HepG2 (cell line): ENCODE data around the gene F2RL3. TPM values are rescaled to one million over a fixed set of nuclear protein-coding genes. Genes with fewer than 3 reads are reported as not detected.

ENCODE experiments used
- ATAC-seq: fragments of 200-7000 bp; cut with Tn5 transposase; 3 replicates; pipeline ENCODE4 v1.9.1; 2020; ENCODE audit warnings: mild to moderate bottlenecking, moderate library complexity
- BruUV-seq: library from RNA; stranded (reverse); fragments of 400-500 nt; replicated peaks from 2 replicates; lab custom pipeline; 2021; lab: Mats Ljungman, UMichigan
- CTCF ChIA-PET: fragments of 300-600 bp; formaldehyde crosslinking; extraction: SDS; loops from one replicate; lab custom pipeline; 2021; ENCODE audit warnings: low total read pairs, inconsistent platforms, low intra/inter-chr PET ratio; lab: Yijun Ruan, JAX
- POLR2A ChIA-PET: fragments of 350-600 bp; sonication (Branson Sonifier 250); formaldehyde crosslinking; loops from one replicate; lab custom pipeline; 2020; ENCODE audit warnings: antibody characterized with exemption, inconsistent platforms; lab: Yijun Ruan, JAX
- DNase-seq: peaks from one replicate; pipeline ENCODE4 v3.0.0-alpha.2; 2015; ENCODE audit warnings: low spot score
- FAIRE-seq: peaks from 3 replicates; lab custom pipeline; 2011; peaks lifted over from hg19 to GRCh38; lab: Jason Lieb, UNC
- H2AFZ ChIP-seq: one replicate; pipeline ENCODE4 v1.6.1; 2011; ENCODE audit warnings: low read length, inconsistent platforms
- H3K27ac ChIP-seq: fragments of 300-600 bp; 3 replicates; pipeline ENCODE4 v1.8.0; 2011; ENCODE audit warnings: mixed run types, mild to moderate bottlenecking, mixed read lengths, low read length, inconsistent platforms; ENCODE audit not compliant: insufficient read depth; ENCODE audit errors: extremely low read length
- H3K27me3 ChIP-seq, 2 experiments: fragments of 200-600 bp in 1 of 2; 2 replicates in 1 of 2; 3 replicates in 1 of 2; pipeline versions ENCODE4 v1.6.0 to v1.8.0; 2011; ENCODE audit warnings: low read length in 2 of 2, mild to moderate bottlenecking in 2 of 2, moderate library complexity in 2 of 2, inconsistent platforms in 1 of 2; ENCODE audit not compliant: insufficient read depth in 2 of 2, control insufficient read depth in 1 of 2
- H3K36me3 ChIP-seq, 2 experiments: fragments of 200-600 bp in 1 of 2; replicated peaks in 1 of 2; 2 replicates in 1 of 2; 3 replicates in 1 of 2; pipeline versions ENCODE4 v1.5.1 to v1.8.0; 2011; ENCODE audit warnings: low read length in 2 of 2, inconsistent platforms in 1 of 2; ENCODE audit not compliant: insufficient read depth in 2 of 2, control insufficient read depth in 1 of 2
- H3K4me1 ChIP-seq: 2 replicates; pipeline ENCODE4 v1.5.1; 2012; ENCODE audit warnings: low read length, inconsistent platforms; ENCODE audit not compliant: insufficient read depth
- H3K4me2 ChIP-seq: 2 replicates; pipeline ENCODE4 v1.6.0; 2011; ENCODE audit warnings: low read depth, low read length, inconsistent platforms
- H3K4me3 ChIP-seq, 3 experiments: fragments of 200-600 bp in 1 of 3; sonication (generic), shearing (Covaris generic) in 1 of 3; replicated peaks in 1 of 3; 2 replicates each; pipeline ENCODE4 v1.5.1; 2011 to 2016; ENCODE audit warnings: low read length in 3 of 3, inconsistent platforms in 2 of 3, low read depth in 2 of 3, mild to moderate bottlenecking in 2 of 3, control low read depth in 1 of 3, mixed read lengths in 1 of 3; ENCODE audit not compliant: insufficient read depth in 1 of 3
- H3K79me2 ChIP-seq: one replicate; pipeline ENCODE4 v1.6.1; 2011; ENCODE audit warnings: low read length, inconsistent platforms; ENCODE audit not compliant: insufficient read depth
- H3K9ac ChIP-seq: 2 replicates; pipeline ENCODE4 v1.6.0; 2011; ENCODE audit warnings: mild to moderate bottlenecking, low read depth, low read length, inconsistent platforms; ENCODE audit not compliant: insufficient read depth
- H3K9me3 ChIP-seq: 2 replicates; pipeline ENCODE4 v1.5.1; 2012; ENCODE audit warnings: mild to moderate bottlenecking, low read length
- H4K20me1 ChIP-seq: 2 replicates; pipeline ENCODE4 v1.6.0; 2011; ENCODE audit warnings: inconsistent platforms, mild to moderate bottlenecking, low read length, moderate library complexity; ENCODE audit not compliant: insufficient read depth
- AHR ChIP-seq: IDR thresholded peaks from 2 replicates; pipeline ENCODE4 v1.6.1; 2018; ENCODE audit warnings: missing genetic modification reagents, missing compliant biosample characterization
- ATF6 ChIP-seq: sonication (generic); formaldehyde crosslinking; conservative IDR thresholded peaks from 2 replicates; pipeline ENCODE4 v1.4.0; 2020; ENCODE audit warnings: missing genetic modification reagents
- CENPX ChIP-seq: sonication (generic); formaldehyde crosslinking; IDR thresholded peaks from 2 replicates; pipeline ENCODE4 v1.9.0; 2021; ENCODE audit warnings: mild to moderate bottlenecking, missing genetic modification reagents, moderate library complexity
- DMAP1 ChIP-seq: IDR thresholded peaks from 2 replicates; pipeline ENCODE4 v1.6.1; 2016
- ESRRA ChIP-seq: sonication (generic); formaldehyde crosslinking; IDR thresholded peaks from 2 replicates; pipeline ENCODE4 v1.5.1; 2020; ENCODE audit warnings: mild to moderate bottlenecking, low read depth, missing genetic modification reagents
- HIVEP1 ChIP-seq: sonication (generic); formaldehyde crosslinking; IDR thresholded peaks from 2 replicates; pipeline ENCODE4 v1.4.0; 2020; ENCODE audit warnings: mild to moderate bottlenecking, missing genetic modification reagents
- JUNB ChIP-seq: sonication (generic); formaldehyde crosslinking; IDR thresholded peaks from 2 replicates; pipeline ENCODE4 v1.8.0; 2022; ENCODE audit warnings: missing genetic modification reagents, mild to moderate bottlenecking, borderline replicate concordance
- NAIF1 ChIP-seq: sonication (generic); formaldehyde crosslinking; IDR thresholded peaks from 2 replicates; pipeline ENCODE4 v1.5.0; 2020; ENCODE audit warnings: mild to moderate bottlenecking, missing genetic modification reagents, borderline replicate concordance
- SATB2 ChIP-seq: sonication (generic); formaldehyde crosslinking; IDR thresholded peaks from 2 replicates; pipeline ENCODE4 v1.5.0; 2020; ENCODE audit warnings: missing genetic modification reagents
- SOX13 ChIP-seq, 3 experiments: fragments of 450-650 bp in 1 of 3; sonication (generic) in 1 of 3; formaldehyde crosslinking in 1 of 3; IDR thresholded peaks in 2 of 3; conservative IDR thresholded peaks in 1 of 3; 2 replicates each; pipeline versions ENCODE4 v1.5.0 to v1.6.1; 2016 to 2020; ENCODE audit warnings: antibody characterized with exemption in 1 of 3, mild to moderate bottlenecking in 1 of 3, missing compliant biosample characterization in 1 of 3, missing genetic modification reagents in 1 of 3, moderate library complexity in 1 of 3
- SP1 ChIP-seq, 2 experiments: fragments of 450-650 bp in 1 of 2; sonication (generic) in 1 of 2; formaldehyde crosslinking in 1 of 2; IDR thresholded peaks; 2 replicates each; pipeline versions ENCODE4 v1.4.0 to v1.6.1; 2016 to 2020; ENCODE audit warnings: missing genetic modification reagents in 1 of 2
- TBX2 ChIP-seq: sonication (generic); formaldehyde crosslinking; IDR thresholded peaks from 2 replicates; pipeline ENCODE4 v1.5.0; 2020; ENCODE audit warnings: missing genetic modification reagents, mild to moderate bottlenecking, borderline replicate concordance
- TP53 ChIP-seq: sonication (generic); formaldehyde crosslinking; conservative IDR thresholded peaks from 2 replicates; pipeline ENCODE4 v1.4.0; 2020; ENCODE audit warnings: missing genetic modification reagents
- ZFP1 ChIP-seq: IDR thresholded peaks from 2 replicates; pipeline ENCODE4 v1.6.1; 2016
- ZNF136 ChIP-seq: sonication (generic); formaldehyde crosslinking; IDR thresholded peaks from 2 replicates; pipeline ENCODE4 v1.8.1; 2022; ENCODE audit warnings: low read depth, mild to moderate bottlenecking, moderate library complexity, missing genetic modification reagents
- ZNF770 ChIP-seq: sonication (generic); formaldehyde crosslinking; IDR thresholded peaks from 2 replicates; pipeline ENCODE4 v1.5.0; 2020; ENCODE audit warnings: mild to moderate bottlenecking, missing genetic modification reagents
- WGBS: methylation state at CpG from one replicate; pipeline ENCODE4 v1.1.6; 2017; ENCODE audit warnings: low lambda C conversion rate; 5-methylcytosine and 5-hydroxymethylcytosine counted together
- in situ Hi-C: cut with HindIII; loops from 2 replicates; pipeline ENCODE4 v1.10.0; 2017; ENCODE audit warnings: low pct_unique_long_range_greater_than_20kb; ENCODE audit not compliant: extremely low pct_ligation_motif_present
- intact Hi-C: fragments of 100-400 bp; cut with micrococcal nuclease; formaldehyde crosslinking; loops from one replicate; pipeline ENCODE4 v1.10.0; 2022; ENCODE audit not compliant: unreplicated experiment
- polyA plus RNA-seq, 8 experiments: library from polyadenylated mRNA; depleted of rRNA in 3 of 8; stranded (reverse) in 7 of 8; unstranded in 1 of 8; fragments of >200 nt; fragmentation: Illumina TruSeq in 4 of 8; extraction: Trizol in 4 of 8; gene quantifications; 2 replicates each; pipeline versions ENCODE4 v1.2.1 to v1.2.3, GENCODE V29; 2011 to 2016; ENCODE audit warnings: low read depth in 4 of 8, missing spikeins in 1 of 8, mixed read lengths in 1 of 8; ENCODE audit not compliant: insufficient read depth in 1 of 8
- total RNA-seq, 5 experiments: library from RNA; depleted of rRNA; stranded (reverse); fragments of >200 nt; fragmentation: Illumina TruSeq; extraction: Trizol; gene quantifications; 2 replicates each; pipeline ENCODE4 v1.2.3, GENCODE V29; 2016; ENCODE audit warnings: low read depth in 1 of 5
- TF ChIP-seq, protein P1 (sequence below): sonication (generic); formaldehyde crosslinking; IDR thresholded peaks from 2 replicates; pipeline ENCODE4 v1.8.0; 2022; ENCODE audit warnings: mild to moderate bottlenecking, missing genetic modification reagents, borderline replicate concordance

Gene F2RL3
- total and polyA plus RNA-seq, 2 of the 13 experiments (the other 11 are each of a cell fraction or from before 2014, with no cell fraction given), result not detected

DNA sequence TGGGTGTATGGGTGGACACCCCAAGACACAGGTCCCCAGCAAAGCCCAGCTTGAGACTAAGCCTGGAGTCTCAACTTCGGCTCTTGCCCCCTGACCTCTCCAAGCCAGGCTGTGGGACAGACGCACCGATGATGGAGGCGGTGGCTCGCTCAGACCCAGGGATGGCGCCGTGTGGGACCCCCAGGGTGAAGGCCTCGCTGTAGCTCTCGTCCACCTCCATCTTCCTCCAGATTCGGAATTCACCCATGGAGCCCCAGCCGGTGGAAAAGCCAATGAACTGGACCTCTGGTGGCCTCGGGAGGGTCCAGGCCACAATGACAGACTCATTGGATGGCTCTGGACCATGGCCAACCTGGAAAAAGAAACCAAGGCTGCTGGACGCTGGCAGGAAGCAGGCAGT, 39.1 kb downstream of the F2RL3 start:
- 69% methylated on average over 7 of the region's 13 CpGs for WGBS
- in situ Hi-C loops, result no loop called here
- no peaks in the 10 kb centered on the region for H3K4me1 ChIP-seq
- H3K79me2 ChIP-seq, result no peaks in the 10 kb centered on the region
- no peaks in the 10 kb centered on the region for H3K36me3 ChIP-seq
- no peak overlapping the region for H3K4me2 ChIP-seq
- no peaks in the 10 kb centered on the region for H4K20me1 ChIP-seq
- H3K9ac ChIP-seq, result no peak overlapping the region
- POLR2A ChIA-PET, result no interaction called here
- TF ChIP-seq ATF6 (CRISPR knock-in tag) (no peak), ZNF136 (CRISPR knock-in tag) (no peak), ZNF770 (CRISPR knock-in tag) (no peak), DMAP1 (no peak), ESRRA (CRISPR knock-in tag) (no peak), TBX2 (CRISPR knock-in tag) (no peak), SP1 (IDR thresholded peaks at IDR 0.05) (no peak), SP1 (CRISPR knock-in tag; IDR thresholded peaks at IDR 0.05) (no peak), TP53 (CRISPR knock-in tag) (no peak), NAIF1 (CRISPR knock-in tag) (no peak), SOX13 (IDR thresholded peaks at IDR 0.05) (no peak), SOX13 (CRISPR knock-in tag; conservative IDR thresholded peaks at IDR 0.05 in 1 of 2, IDR thresholded peaks at IDR 0.05 in 1 of 2) (no peak), JUNB (no peak), HIVEP1 (CRISPR knock-in tag) (no peak), ZFP1 (no peak), AHR (CRISPR knock-in tag) (no peak), CENPX (CRISPR knock-in tag) (no peak), SATB2 (CRISPR knock-in tag) (no peak)
- TF ChIP-seq, protein P1, sequence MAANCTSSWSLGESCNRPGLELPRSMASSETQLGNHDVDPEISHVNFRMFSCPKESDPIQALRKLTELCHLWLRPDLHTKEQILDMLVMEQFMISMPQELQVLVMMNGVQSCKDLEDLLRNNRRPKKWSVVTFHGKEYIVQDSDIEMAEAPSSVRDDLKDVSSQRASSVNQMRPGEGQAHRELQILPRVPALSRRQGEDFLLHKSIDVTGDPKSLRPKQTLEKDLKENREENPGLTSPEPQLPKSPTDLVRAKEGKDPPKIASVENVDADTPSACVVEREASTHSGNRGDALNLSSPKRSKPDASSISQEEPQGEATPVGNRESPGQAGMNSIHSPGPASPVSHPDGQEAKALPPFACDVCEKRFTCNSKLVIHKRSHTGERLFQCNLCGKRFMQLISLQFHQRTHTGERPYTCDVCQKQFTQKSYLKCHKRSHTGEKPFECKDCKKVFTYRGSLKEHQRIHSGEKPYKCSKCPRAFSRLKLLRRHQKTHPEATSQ (CRISPR knock-in tag), result no peak
- TF ChIP-seq, all 625 proteins: peak for 0
- no peak overlapping the region for H2AFZ ChIP-seq
- peaks cover 3 to 7% of the 10 kb centered on the region in 2 experiments; a peak in 2 of 5 replicates for H3K27me3 ChIP-seq
- no TSS peak for BruUV-seq
- no peak overlapping the region for H3K27ac ChIP-seq
- no peak for FAIRE-seq
- no peaks in the 10 kb centered on the region for H3K9me3 ChIP-seq
- DNase-seq, result no peak
- ATAC-seq, result no peak
- intact Hi-C loops, result no loop called here
- CTCF ChIA-PET, result no interaction called here
- H3K4me3 ChIP-seq, result no peak overlapping the region
